DMS114 treated with DMSO at 0.1 percent for 48 hours (cell line): ENCODE results near the gene CD207.
"Not testable (repeated sequence)": the region's sequence is repeated elsewhere in the genome, so short reads cannot be mapped to it uniquely, and the experiment has no call there.

Experiments
- DNase-seq: peaks from one replicate; lab custom pipeline; 2025; ENCODE audit not compliant: unreplicated experiment; lab: John Stamatoyannopoulos, UW

The CD207 gene

DNA sequence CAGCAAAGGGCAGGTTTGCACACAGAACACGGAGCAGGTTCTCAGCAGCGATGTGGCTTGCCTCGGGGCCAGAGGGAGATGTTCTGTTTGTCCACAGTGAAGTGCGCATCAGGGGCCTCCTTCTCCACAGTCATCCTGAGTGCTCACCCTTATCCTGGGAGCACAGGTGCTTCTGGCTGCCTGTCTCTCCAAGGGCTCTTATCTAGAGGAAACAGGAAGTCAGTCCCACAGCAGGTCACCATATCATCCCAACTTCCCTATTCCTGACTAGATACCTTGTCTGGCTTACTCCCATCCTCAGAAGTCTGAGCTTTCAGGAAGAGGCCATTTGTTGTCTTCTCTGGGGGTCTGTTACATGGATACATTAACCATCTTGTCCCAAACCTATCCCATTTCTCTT, at the start of gene CD207:
CD207 (minus strand) TSS at position 174 of the 400 bp plus-strand sequence; CDS start at position 134, 40 bp downstream.
- DNase-seq = no peak

DNA sequence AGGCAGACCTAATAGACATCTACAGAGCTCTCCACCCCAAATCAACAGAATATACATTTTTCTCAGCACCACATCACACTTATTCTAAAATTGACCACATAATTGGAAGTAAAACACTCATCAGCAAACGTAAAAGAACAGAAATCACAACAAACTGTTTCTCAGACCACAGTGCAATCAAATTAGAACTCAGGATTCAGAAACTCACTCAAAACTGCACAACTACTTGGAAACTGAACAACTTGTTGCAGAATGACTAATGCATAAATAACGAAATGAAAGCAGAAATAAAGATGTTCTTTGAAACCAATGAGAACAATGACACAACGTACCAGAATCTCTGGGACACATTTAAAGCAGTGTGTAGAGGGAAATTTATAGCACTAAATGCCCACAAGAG, 42.9 kb upstream of the CD207 start:
- not testable (repeated sequence) for DNase-seq

DNA sequence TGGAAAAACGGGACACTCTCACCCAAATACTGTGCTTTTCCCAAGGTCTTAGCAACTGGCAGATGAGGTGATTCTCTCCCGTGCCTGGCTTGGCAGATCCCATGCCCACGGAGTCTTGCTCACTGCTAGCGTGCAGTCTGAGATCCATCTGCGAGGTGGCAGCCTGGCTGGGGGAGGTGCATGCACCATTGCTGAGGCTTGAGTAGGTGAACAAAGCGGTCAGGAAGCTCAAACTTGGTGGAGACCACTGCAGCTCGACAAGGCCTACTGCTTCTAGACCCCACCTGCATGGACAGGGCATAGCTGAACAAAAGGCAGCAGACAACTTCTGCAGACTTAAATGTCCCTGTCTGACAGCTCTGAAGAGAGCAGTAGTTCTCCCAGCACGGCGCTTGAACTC, 40.5 kb upstream of the CD207 start:
- DNase-seq = not testable (repeated sequence)

DNA sequence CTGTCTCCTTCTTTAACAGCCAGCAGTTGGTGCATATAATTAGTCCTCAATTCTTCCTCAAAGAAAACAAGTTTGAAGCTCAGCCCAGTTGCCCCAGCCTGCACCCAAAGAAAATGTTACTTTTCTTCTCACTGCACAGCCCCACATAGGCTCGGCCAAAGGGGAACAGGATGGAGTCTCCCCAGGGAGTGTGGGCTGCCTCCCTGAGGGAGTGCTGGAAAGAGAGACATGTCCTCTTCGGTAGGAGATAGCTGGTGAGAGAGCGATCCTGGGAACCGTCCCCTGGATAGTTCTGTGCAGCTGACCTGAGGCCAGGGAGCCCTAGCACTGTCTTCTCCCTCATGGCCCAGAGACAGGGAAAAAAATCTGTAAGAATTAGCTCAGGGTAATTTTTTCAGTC, 37.9 kb upstream of the CD207 start:
- DNase-seq = no peak

DNA sequence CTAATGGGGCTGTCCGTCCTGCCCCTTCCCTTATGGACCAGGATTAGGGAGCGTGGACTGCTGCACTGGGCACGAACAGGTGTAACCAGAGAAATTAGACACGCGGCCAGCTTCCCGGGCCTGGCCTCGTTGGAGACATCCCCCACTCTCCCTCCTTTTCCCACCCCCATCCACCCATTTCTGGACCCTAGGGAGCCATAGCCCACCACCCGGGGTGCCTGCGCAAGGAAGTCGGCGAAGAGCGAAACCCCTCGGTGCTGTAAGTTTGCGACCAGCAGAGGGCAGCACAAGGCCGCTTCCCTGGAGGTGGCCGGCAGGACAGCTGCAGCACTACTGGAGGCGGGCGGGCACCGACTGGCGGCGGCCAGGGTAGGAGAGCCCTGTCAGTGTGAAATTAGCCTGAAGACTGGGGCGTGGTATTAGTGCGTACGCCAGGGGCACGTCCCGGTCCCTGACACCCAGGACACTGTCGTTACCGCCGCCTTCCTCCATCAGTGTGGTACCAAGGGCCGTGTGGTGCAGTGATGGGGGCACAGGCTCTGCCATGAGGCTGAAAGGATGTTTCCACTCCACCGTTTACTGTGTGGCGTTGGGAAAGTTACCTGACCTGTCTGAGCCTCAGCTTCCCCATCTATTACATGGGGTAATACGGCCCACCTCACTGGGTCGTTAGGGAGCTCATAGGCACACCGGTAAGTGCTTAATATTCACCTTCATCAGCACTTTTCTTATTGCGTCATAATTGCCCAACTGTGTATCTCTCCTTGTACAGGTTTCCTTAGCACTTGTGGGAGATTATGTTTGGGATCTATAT, 36.0 kb upstream of the CD207 start:
- peak; percentile 76 for DNase-seq

DNA sequence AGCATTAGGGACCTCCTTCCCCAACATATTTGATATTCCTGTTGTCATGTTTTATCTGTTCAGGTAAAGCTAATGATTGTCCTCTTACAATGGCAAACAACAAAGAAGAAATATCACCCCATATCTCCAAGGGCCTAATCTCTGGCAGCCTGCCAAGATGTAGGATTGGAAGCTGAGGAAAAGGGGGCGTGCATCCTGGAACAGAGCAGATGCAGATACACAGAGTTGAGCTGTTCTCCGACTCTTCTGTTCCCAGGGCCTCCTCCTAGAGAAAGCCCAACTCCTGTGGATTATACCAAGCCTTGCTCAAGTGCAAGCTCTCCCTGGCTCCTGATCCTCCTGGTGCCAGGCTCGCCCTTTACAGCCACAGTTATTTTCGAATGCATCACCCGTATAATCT, 35.2 kb upstream of the CD207 start:
- no peak for DNase-seq

DNA sequence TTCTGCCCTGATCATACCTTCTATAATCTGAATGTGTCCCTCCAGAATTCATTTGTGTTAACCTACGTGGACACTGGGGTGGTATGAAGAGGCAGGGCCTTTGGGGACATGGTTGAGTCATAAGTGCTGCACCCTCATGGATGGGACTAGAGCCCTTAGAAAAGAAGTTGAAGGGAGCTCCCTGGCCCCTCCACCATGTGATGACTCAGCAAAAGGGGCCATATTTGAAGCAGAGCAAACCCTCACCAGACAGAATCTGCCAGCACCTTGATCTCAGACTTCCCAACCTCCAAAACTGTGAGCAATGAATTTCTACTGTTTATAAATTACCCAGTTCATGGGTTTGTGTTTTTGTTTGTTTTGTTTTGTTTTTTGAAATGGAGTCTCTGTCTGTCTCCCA, 33.4 kb upstream of the CD207 start:
- no peak for DNase-seq

DNA sequence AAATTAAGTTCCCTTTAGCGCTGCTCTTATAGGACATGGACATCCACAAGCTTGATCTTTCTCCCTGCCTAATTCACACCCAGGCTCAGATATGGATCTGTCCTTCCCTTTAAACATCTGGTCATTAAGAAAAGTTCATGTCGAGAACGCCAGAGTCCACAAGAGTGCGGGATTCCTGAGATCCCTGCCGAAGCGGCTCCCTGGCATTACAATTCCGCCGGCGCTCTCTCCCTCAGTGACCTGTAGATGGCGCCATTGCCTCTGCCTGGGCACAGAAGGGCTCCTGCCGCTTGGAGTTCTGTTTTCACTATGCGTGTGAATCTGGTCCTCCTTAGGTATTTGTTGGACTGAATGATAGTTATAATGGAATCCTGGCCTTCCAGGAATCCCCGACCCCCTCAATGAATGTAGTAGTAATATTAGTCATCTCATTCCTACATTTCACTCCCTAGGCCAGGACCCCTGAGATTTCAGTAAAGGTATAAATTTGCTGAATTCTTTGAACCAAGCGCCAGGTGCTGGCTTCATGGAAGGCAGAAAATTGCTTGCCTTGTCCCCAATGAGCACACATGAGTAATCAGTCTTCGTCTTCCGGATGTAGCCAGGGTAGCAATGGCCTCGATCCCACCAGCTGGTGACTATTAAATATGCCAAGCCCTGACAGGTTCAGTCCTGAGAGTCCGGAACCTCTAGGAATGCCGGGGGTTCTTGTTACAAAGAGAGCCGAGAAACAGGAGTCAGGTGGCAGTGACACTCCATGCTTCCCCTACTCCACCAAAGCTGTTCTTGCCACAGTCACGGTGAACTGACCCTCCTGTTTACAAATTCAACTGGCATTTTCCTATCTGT, 26.4 kb upstream of the CD207 start:
- peak; percentile 88 for DNase-seq

DNA sequence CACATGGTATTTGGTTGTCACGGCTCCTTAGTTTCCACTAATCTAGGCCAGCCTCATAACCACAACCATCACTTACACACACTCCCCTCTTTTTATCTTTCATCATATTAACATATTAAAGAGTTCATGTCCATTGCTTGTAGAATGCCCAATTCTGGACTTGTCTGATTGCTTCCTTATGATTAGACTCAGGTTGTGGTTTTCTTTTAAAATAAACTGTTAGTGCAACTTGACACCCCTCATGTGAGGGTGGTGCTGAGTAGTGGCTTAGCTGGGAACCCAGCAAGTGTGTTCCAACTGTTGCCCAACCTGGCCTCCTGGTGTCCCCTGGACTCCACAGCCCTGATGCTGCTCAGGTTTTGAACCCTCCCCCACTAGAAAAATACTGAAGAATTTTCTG, 20.1 kb upstream of the CD207 start:
- DNase-seq = no peak

DNA sequence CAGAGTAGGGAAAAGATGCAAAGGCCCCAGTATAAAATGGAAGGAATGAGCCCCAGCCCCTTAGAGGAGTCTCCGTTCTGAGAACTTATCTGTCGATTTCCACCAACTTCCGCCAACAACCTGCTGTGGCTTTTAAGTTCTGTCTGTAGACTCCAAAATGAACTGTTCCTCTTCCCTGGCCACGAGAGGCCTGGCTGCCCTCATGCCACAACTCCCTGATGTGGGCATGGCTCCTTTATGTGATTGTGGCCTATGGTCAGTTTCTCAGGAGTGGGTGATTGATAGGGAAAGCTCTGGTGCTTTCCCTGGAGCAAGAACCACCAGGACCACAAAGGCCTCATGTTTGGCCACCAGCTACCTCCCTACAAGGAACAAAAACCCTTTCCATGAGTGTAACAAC, 18.8 kb upstream of the CD207 start:
- DNase-seq = no peak

DNA sequence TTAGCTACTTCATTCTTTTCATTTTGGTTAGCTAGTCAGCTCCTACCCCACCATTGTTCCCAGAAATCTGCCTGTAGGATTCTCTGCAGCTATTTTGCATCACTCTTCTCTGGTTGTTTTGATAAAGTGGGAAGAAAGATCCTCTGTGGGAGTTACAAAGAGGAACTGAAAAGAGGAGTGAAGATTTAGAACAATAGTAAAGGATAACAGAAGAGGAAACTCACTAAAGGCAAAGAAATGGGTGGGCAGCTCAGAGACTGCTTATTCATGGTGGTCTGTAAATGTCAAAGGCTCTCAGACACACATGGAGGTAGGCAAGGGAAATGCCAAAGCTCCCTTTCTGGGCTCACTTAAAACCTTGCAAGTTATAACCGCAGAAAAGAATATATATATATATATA, 17.2 kb upstream of the CD207 start:
- no peak for DNase-seq

DNA sequence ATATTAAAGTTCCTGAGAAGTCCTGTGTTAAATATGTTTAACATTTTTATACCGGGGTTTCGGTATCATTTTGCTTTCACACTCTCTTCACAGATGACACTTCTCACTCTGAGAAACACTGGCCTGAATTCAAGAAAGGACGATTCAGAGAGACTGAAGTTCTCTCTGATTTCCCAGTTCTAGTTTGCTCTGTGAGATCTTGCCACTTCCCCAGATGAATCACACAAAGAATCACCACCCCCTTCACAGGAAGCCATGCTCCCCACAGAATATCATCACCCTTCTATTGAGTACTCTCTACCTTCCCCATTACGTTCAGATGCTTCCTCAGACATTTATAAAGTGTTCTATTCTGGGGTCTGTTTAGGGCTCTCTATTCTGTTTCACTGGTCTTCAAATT, 16.1 kb upstream of the CD207 start:
- DNase-seq = no peak

DNA sequence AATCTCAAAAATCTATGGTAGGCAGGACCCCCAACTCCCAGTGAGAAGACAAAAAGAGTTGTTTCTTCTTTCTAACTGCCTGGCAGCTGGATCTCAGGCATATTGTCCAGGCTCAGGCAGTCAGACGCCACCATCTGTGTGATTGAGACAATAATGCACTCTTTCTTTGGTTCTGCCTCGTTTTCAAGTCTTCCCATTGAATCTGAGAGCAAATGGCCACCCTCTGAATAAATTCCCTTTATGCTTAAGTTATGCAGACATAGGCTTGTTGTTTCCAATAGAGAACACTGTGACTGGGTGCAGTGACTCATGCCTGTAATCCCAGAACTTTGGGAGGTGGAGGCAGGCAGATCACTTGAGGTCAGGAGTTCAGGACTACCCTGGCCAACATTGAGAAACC, 15.3 kb upstream of the CD207 start:
- DNase-seq = no peak

DNA sequence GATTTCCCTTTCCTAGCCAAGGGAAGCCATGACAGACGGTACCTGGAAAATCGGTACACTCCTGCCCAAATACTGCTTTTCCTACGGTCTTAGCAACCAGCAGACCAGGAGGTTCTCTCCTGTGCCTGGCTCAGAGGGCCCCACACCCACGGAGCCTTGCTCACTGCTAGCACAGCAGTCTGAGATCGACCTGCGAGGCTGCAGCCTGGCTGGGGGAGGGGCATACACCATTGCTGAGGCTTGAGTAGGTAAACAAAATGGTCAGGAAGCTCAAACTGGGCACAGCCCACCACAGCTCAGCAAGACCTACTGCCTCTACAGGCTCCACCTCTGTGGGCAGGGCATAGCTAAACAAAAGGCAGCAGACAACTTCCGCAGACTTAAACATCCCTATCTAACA, 6.8 kb upstream of the CD207 start:
- DNase-seq = no peak

DNA sequence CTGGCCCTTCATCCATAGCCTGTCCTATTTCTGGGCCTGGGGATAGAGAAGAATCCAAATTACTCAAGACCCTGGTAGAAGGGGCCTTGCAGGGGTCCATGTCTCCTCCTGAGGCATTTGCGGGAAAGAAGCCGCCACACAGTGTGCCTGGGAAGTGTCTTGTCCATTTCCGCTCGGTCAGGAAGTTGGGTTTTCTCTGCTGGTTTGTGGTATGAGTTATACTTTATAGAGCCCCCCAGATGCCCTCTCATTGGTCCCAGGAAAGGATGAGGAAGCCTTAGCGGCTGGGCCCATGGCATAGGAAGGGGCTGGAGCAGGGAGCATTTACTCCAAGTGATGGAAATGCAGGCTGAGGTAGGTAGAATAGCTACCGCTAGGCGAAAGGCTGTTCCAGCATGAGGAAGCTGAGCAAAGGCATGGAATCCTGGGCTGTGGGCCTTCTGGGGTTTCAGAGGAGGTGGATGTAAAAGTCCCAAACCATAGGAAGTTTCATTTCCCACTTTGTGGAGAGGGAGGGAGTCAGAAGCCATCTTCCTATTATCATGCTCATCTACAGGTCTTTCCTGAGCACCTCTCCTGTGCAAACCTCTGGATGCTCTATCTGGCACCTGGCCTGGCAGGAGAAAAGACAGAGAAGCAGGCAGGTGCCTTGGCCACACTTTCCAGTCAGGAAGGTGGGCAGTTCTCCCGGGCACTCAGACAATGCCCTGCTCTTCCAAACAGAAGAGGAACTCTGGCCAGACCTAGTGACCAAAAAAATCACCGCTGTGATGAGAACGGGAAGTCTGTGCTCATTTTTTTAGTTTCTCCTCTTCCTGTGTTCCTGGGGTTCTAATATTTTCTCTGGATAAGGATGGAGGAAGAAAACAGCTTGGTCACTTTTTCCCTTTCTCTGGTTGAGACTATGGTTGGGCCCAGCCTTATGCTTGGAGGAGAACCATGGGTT, 2.6 kb upstream of the CD207 start:
- DNase-seq = no peak

DNA sequence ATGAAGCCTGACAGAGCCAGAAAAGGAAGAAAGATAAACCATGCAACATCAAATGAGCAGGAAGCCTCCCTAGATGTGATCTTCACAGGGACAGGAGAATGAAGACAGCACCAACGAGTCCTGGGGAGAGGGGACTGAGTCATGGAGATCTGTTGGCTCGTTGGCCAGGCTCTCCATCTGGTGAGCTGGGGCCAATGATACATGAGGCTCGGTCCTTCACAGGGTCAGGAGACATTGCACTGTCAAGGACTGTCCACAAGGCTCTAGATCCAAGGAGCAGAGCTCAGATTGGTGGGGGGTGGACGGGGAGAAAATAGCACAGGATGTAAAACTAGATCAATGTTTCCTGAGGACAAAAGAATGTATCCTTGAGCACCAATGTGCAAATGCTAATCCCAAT, 735 bp downstream of the CD207 start:
- no peak for DNase-seq

DNA sequence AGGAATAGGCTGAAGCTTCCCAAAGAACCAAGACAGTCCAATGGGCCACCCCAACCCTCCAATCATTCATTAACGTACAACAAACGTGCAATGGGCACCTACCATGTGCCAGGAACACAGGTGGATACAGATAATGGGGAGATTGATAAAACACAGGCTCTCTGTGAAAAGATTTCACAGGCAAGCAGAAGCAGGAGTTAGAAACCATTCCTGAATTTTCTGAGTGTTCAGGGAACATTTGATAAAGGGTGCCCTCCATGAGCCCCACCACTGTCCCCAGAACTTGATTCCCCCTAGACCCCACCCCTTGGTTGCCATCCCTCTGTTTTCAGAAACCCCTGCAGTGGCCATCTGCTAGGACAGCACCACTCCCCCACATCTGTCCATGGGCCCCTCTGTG, 1.5 kb downstream of the CD207 start:
- DNase-seq = no peak

DNA sequence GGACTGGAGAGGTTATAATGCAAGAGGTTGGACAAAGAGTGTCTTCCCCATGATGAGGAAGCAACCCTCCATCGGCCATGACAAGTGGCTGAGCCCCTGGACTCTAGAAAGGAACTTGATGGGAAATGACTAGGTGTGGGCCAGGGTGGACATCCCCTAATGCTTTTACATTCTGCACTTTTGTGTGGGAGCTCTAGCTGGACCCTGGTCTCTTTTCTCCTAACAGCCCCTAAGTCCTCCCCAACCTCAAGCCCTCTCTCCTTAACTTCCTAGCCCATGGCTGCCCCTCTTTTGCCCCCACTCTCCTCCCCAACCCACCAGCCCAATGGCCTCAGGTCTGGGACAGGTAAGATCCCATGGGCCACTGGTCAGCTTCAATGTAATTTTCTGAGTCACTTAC, 2.4 kb downstream of the CD207 start:
- no peak for DNase-seq

DNA sequence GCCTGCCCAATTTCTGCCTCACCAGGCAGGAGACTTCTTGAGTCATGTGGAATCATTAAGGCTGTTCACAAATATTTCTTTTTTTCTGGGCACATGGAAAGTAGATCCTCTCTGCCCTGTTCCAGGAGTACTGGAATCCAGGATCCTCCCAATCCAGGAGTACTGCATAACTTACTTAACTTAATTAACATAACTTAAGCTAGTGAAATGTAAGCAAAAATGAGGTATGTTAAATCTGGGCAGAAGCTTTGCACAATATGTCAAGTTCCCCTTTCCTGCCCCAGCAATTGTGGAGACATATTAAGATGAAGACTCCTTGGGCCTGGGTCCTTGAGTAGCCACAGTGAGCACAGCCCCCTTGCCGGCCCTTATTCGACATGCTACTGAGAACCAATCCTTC, 3.2 kb downstream of the CD207 start:
- DNase-seq = no peak

DNA sequence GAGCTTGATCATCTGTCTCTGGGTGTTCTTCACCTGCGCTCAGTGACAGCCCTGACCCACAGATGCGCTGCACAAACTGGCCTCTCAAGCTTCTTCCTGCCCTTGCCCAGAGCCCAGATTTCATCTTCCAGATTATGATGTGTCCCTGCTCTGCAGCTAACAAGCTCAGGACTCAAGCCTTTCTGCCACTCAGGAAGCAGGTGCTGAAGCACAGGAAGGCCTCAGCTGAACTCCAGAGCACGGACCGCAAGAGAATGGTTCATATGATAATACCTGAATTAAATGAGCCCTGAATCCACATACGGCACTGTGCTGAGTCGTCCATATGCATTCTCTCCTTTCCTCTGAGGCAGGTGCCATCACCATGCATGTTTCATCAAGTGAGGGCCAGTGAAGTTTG, 3.8 kb downstream of the CD207 start:
- DNase-seq = no peak

DNA sequence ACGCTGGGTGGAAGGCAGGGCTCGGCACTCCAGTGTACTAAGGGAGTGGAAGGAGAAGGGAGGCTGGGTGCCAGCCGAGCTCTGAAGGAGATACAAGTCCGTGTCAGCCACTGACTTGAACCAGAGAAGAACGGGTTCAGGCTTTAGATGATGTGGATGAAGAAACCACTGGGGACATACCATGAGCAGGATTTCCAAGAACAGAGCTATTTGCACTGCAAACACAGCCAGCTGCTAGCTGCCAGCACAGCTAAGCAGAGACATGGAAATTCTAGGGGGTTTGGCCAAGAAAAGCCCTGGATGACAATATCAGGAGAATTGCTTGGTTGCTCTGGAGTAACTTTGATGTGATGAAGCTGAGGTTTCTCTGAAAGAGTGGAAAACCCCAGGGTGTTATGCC, 5.2 kb downstream of the CD207 start:
- no peak for DNase-seq
